ENCODE results near the gene DAAM1.

GRCh38 chr14:59306775-59307174 lies 118.3 kb downstream of the DAAM1 start:
- TF ChIP-seq, protein P1, sequence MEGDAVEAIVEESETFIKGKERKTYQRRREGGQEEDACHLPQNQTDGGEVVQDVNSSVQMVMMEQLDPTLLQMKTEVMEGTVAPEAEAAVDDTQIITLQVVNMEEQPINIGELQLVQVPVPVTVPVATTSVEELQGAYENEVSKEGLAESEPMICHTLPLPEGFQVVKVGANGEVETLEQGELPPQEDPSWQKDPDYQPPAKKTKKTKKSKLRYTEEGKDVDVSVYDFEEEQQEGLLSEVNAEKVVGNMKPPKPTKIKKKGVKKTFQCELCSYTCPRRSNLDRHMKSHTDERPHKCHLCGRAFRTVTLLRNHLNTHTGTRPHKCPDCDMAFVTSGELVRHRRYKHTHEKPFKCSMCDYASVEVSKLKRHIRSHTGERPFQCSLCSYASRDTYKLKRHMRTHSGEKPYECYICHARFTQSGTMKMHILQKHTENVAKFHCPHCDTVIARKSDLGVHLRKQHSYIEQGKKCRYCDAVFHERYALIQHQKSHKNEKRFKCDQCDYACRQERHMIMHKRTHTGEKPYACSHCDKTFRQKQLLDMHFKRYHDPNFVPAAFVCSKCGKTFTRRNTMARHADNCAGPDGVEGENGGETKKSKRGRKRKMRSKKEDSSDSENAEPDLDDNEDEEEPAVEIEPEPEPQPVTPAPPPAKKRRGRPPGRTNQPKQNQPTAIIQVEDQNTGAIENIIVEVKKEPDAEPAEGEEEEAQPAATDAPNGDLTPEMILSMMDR (conservative IDR thresholded peaks at IDR 0.05 in 1 of 2, IDR thresholded peaks at IDR 0.05 in 1 of 2; ENCODE audit: extremely low read depth in 1 of 2, insufficient read depth in 1 of 2, low read depth in 1 of 2, low read length in 2 of 2): no peak
- no peak for TF ChIP-seq EZH2 (IDR thresholded peaks at IDR 0.05; ENCODE audit: borderline replicate concordance, low read length)
